ENCODE data around the gene C16orf78. TPM values are rescaled to one million over a fixed set of nuclear protein-coding genes. Genes with fewer than 3 reads are reported as not detected.

C16orf78 gene
- total and polyA plus RNA-seq, 2 of the 8 experiments (the other 6 are each of a cell fraction or from before 2014, with no cell fraction given) = not detected

- TF ChIP-seq ATF3 (IDR thresholded peaks at IDR 0.05; ENCODE audit: insufficient read depth, low read depth, low read length) = no peak
- TF ChIP-seq SIN3A (conservative IDR thresholded peaks at IDR 0.05 in 1 of 2, IDR thresholded peaks at IDR 0.05 in 1 of 2; ENCODE audit: low read depth in 1 of 2, low read length in 2 of 2) = no peak
- no peak for TF ChIP-seq SIX5 (IDR thresholded peaks at IDR 0.05; ENCODE audit: low read depth, low read length)
- no peak for TF ChIP-seq TAF1 (IDR thresholded peaks at IDR 0.05; ENCODE audit: low read depth, low read length)
- no peak for TF ChIP-seq PHF8 (conservative IDR thresholded peaks at IDR 0.05; ENCODE audit: low read depth, low read length)
- no peak for TF ChIP-seq CHD2 (IDR thresholded peaks at IDR 0.05; ENCODE audit: low read length)
- TF ChIP-seq GABPA (IDR thresholded peaks at IDR 0.05; ENCODE audit: borderline replicate concordance, insufficient read depth, low read length) = no peak
- no peak for TF ChIP-seq CHD7 (IDR thresholded peaks at IDR 0.05; ENCODE audit: insufficient replicate concordance, low read length)
- no peak for TF ChIP-seq KDM4A (IDR thresholded peaks at IDR 0.05; ENCODE audit: low read depth, low read length, severe bottlenecking)
- no peak for TF ChIP-seq SP1 (IDR thresholded peaks at IDR 0.05; ENCODE audit: low read depth, low read length)
Measured at GRCh38 chr16:49407873-49408550, 34.4 kb downstream of the C16orf78 start (continued).
